ENCODE results near the gene SMAD3.

SMAD3 gene

DNA sequence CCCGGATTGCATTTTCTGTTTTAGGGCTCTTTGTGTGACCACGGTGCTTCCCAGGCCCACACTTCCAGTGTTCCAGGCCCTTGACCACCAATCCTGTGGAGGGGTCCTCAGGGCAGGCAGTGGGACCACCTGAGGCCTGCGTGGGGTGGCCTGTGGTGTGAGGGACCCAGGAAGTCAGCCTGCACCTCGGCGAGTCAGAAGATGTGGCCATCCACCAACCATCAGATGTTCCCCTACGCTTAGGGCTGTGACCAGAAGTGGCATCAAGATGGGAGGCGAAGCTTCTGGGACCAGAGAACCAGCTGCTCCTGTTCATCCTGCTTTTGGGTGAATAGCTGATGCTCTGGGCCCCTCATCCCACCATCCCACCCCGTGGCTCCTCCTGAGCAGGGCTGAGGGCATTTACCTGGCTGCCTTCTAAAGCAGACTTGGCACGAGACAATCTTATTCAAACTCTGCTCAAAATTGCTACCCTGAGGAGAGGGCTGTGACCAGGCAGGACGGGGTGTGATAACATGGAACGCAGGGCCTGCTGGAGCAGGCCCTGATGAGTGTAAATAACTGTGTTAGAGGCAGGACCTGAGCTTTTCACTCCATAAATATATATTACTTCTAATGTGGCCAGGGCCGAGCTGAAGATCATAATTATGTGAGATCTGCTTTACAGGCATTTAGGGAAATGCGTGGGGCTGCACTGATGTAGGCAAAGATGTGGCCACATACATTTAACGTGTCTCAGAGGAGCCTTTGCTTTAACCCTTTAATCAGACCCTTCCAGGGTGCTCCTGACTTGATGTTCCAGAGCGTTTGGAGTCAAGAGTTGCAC, 28.8 kb downstream of the SMAD3 start:
- in situ Hi-C loops (cut with HindIII; ENCODE audit: low sequenced_read_pairs): no loop called here

DNA sequence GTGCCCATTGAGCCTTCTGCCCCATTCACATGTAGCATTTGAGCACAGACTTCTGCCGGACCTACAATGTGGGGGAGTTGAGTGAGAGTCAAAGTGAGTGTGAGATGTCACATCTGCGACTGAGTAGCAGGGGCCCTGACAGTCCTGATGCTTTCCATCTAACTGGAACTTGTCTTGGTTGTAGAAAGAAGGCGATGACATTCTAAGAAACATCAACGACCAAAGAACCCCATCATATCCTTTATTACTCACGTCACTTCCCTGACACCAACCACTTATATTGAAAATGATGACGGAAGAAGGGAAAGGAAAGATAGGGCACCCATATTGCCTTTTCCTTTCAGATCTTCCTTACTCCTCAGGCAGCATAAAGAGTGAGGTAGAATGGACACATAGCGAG, 30.5 kb downstream of the SMAD3 start:
- in situ Hi-C loops (cut with HindIII; ENCODE audit: low sequenced_read_pairs): no loop called here

DNA sequence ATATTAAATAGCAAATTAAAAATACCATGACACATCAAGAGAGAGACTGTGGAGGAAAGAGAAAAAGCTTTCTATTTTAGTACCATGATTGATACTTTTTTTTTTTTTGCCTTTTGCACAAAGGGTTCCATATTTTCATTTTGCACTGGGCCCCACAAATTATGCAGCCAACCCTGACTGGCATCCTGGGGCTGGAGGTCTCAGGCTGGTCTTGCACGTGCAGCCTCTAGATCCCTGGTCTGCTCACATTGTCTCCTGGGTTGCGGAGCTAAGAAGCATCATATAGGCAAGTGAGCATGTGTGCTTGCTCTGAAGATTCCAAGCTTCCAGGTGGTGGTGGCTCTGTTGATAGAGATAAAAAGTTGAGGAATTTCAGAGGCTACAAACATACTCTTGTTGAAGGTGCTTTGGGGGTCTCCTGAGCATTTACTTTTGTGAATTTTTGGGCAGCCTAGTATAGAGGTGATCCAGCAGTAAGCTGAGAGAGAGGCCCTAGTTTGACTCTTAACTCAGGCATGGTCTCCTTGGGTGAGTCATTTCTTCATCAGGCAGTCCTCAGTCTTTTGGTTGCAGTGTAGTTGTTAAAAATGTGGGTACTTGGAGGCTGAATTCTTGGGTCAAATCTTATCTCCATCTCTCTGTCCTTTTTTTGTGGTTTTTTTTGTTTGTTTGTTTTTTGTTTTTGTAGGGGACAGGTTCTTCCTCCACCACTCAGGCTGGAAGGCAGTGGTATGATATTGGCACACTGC, 31.3 kb downstream of the SMAD3 start:
- in situ Hi-C loops (cut with HindIII; ENCODE audit: low sequenced_read_pairs): no loop called here

DNA sequence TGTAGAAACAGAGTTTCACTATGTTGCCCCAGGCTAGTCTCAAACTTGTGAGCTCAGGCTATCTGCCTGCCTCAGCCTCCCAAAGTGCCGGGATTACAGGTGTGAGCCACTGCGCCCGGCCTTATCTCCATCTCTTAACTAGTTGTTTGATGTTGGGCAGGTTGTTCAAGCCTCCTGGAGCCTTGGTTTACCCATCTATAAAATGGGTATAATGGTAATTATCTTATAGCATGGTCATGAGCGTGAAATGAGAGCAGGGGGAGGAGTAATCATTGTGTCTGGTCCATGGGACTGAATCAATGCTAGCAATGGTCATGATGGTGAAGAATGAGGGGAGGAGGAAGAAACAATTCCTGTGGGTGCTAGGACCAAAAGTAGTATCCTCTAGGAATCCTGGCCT, 32.0 kb downstream of the SMAD3 start:
- in situ Hi-C loops (cut with HindIII; ENCODE audit: low sequenced_read_pairs): no loop called here

DNA sequence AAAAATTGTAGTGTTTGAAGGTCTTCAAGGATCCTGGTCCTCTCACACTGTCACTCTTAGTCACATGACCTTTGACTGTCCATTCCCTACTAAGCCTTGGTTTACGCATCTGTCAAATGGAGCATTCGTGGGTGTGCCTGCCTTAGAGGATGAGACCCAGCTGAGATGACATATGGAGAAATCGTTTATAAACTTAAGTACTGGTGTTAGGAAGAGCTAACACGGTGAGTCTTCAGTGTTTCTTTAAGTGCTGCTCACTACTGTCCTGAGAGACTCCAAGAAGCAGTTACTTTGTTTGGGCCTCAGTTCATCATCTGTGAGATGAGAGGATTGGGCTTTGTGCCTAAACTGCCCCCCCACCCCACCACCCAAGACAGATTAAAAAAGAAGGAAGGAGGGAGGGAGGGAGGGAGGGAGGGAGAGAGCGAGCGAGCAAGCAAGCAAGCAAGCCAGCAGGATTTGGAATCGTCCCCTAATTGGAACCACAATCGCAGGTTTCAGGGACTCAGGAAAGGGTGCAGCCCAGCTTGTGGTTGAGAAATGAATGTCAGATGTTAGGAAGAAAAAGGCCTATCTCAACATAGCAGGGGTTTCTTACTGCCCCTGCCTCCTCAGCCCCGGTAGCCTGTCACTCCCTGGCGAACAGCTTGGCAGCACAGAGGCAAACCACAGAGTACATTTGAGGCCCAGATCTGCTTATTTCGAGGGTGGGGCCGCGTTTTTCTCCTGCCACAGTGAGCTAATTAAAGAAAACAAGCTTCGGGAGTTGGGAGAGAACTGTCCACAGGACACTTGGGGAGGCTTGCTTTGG, 32.7 kb downstream of the SMAD3 start:
- in situ Hi-C loops (cut with HindIII; ENCODE audit: low sequenced_read_pairs): no loop called here

DNA sequence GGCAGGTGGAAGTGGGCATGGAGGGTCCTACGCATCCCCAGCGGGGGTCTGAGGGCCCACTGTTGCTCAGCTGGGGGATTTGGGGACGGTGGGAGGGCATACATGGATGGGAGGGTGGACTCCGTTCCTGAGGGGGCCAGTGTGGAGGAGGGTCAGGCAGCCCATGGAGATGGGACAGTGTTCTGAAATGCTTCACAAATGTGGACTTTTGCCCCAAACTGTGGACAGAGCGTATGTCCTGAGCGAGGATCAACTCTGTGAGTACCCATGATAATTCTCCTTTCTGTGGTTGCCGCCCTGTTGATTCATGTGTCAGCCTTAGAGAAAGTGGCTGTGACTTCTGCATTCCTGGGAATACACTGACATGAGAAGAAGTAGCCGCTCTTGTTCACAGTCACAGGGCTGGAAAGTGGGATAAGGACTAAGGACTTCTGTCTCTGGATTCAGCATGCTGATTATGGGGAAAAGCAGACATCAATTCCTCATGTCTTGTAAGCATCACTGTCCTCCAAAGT, 33.4 kb downstream of the SMAD3 start:
- in situ Hi-C loops (cut with HindIII; ENCODE audit: low sequenced_read_pairs): no loop called here

DNA sequence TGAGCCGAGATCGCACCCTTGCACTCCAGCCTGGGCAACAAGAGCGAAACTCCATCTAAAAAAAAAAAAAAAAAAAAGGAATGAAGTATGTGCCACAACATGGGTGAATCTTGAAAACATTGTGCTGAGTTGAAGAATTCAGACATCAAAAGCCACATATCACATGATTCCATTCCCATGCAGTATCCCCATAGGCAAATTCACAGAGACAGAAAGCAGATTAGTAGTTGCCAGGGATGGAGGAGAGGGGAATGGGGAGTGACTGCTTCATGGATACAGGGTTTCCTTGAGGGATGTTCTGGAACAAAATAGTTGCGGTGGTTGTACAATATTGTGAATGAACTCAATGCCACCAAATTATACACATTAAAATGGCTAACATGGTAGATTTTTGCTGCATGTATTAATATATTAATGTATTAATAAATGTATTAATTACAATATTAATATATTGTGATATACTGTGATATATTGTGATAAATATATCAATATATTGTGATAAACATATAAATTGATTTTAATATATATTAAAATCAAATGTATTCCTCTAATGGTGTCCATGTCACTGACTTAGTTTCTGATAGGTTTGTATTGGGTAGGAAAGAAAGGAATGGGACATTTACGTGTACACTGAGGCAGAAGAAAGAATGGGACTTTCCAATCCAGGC, 34.9 kb downstream of the SMAD3 start:
- in situ Hi-C loops (cut with HindIII; ENCODE audit: low sequenced_read_pairs): no loop called here

DNA sequence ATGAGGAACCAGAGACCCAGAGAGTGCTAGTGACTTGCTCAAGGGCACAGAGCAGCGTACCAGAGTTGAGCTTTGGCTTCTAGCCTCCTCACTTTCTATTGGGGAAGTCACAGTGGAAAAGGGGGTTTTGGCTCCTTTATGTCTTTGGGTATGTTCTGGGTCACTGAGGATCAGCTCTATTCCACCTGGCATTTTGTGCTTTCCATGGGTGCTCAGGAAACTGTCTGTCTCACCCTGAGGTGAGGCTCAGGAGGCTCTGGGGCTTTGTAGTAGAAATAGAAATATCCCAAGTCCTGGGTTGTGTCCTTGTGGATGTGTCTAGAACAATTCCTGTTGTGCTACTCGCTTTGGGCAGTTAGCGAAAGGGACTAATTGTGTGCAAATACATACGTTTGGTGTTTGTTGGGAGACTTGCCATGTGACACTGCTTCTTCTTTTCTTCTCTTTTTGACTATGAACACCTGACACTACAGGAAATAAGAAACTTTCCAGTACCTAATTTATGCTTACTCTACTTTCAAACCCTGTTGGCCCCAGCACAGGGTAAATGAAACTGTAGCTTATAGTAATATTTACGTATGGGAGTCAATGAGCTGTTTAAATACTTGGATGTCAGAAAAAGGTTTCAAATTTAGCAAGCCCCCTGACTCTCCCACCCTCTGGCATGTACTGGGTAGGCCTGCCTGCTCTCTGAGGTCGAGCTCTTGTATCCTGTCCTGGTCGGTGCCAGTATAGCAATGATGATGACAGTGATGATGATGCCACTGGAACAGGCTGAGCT, 35.6 kb downstream of the SMAD3 start:
- in situ Hi-C loops (cut with HindIII; ENCODE audit: low sequenced_read_pairs): no loop called here

DNA sequence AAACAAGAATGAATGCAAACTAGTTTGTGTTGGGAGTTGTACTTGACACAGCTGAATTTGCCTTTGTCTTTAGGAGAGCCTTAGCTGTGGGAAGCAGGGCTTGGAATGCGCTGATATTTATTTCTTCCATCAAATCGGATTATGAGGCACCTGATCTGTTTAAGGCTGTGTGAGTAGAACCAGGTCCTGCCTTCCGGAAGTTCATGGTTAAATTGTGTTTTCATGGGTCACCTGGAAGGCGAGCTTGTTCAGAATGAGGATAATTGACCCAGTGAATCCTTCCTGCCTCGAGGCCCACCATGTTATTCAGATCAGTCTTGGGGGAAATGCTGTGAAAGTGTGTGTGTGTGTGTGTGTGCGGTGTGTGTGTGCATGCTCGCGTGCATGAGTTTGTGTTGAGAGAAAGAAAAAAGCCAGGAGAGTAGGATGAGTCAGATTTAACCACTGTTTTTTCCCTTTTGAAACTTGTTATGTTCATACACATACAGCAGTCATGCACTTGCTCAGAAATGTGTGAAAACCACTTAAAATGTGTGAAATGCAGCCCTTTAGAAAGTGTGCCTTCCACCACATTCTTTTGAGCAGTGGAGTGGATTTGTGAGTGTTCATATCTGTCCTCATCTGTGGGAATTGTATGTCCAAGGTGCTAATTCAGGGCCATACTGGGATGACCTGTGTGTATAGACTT, 36.7 kb downstream of the SMAD3 start:
- in situ Hi-C loops (cut with HindIII; ENCODE audit: low sequenced_read_pairs): no loop called here

DNA sequence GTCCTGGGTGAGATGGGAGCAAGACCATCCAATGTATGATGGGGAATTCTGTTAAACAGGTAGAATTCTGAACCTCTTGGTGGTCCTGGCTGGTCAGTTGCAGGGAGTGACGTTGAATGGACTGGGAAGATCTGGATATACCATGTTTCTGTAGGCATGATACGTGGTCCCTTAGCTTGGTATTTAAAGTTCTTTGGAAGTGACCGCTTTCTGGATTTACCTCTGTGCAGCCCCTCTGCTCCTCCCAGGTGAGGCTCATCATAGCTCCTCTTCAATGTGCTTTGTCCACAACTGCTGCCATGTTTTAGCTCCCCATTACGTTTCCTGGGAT, 37.2 kb downstream of the SMAD3 start:
- in situ Hi-C loops (cut with HindIII; ENCODE audit: low sequenced_read_pairs): no loop called here

DNA sequence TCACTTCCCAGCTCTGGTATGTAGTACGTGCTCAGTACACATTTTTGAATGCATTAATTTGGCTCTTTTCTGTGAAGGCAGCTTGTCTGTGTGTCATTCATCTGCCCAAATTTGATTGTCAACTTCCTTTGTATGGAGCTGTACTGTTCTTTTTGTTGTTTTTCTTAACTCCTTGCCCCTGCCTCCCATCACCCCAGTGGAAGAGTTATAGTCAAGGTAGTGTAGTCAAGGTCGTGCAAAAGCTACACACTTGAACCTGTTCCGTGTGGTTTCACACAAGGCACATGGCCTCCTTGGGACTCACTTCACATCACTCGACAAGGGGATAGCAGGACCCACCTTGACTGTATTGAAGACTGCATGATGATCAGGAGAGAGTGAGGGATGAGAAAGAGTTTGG, 37.6 kb downstream of the SMAD3 start:
- in situ Hi-C loops (cut with HindIII; ENCODE audit: low sequenced_read_pairs): no loop called here

DNA sequence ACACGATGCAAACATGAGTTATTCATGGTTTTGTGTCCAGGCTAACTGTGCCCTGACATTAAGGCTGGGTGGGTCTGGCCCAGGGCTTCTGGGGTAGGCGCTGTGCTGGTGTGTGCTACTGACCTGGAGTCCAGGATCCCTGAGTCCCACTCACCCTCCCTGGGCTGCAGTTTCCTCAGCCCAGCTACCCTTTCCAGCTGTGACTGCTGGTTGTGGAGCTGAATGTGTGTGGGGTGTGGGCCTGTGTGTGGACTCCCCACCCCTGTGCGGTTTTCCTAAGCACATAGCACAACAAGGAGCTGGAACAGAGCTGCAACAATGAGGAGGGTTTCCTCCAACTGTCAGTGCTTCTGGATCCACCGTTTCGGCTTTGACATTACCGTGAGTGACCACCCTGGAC, 38.0 kb downstream of the SMAD3 start:
- in situ Hi-C loops (cut with HindIII; ENCODE audit: low sequenced_read_pairs): no loop called here

DNA sequence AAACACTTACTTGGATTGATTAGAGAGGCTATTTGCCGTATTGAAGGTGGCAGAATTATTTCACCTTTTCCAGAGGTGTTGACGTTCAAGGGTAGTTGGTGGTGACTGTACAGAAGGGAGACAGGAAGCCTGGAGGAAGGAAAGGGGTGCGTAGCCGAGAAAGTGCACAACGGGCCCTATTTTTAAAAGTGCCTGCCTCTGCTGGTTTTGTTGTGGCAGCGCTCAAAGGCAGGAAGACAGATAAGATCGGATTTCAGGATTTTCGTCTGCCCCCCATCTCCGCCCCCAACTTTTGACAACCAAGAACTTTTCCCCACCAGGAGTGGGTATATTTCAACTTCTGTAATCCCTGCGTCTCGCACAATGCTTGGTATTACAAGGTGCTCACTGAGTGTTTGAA, 38.5 kb downstream of the SMAD3 start:
- in situ Hi-C loops (cut with HindIII; ENCODE audit: low sequenced_read_pairs): no loop called here

DNA sequence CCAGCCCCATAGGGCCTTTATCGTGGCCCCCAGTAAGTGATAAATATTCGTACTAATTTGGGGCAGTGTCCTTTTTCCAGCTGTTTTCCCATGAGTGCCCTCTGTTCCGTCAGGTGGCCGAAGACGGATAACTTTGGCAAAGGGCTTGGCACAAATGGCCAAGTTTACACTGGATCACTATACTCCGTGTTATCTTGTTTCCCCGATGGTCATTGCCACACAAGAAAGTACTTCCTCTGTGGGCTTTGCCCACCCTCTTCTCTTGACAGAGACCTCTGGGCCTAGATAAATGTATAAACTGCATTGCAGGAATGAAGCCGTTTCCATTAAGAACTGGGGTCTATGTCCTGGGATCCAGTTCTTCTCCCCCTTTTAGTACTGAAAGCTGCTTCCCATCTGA, 39.1 kb downstream of the SMAD3 start:
- in situ Hi-C loops (cut with HindIII; ENCODE audit: low sequenced_read_pairs): no loop called here

DNA sequence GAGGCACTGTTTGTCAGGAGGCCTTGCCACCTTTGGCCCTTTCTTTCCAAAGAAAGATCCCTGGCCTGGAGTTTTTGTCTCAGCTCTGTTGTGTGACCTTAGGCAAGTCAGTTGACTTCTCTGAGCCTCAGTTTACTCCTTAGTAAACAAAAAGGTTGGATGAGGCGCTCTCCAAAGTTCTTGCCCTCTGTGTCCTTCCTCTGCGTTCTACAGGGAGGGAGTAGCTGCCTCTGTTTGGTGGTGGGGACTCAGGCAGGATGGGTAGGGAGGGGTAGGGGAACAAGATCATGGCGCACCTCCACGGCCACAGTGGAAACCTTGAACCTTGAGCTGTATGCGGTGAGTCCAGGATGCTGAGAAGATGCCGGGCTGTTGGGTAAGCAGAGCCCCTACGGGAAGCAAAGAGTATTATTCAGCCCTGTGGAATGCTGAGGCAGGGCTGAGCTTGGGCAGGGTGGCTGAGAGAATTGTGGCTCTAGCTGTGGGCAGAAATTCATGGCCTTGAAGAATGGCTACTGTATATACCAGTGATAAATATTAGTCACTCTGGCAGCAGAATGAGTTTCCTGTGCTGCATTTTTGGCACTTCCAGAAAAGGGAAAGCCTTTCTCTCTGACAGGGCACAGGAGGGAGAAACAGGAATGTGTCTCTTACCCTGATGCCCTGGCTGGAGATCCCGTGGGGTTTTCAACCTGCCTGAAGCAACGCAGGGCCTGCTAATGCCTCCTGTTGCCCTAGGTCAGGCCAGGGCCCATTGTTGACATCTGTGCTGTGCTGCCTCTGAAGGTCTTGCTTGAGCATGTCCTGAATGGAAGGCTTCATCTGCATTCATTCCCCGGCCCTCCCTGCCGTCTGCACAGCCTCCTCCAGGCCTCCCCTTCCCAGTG, 39.9 kb downstream of the SMAD3 start:
- in situ Hi-C loops (cut with HindIII; ENCODE audit: low sequenced_read_pairs): no loop called here

DNA sequence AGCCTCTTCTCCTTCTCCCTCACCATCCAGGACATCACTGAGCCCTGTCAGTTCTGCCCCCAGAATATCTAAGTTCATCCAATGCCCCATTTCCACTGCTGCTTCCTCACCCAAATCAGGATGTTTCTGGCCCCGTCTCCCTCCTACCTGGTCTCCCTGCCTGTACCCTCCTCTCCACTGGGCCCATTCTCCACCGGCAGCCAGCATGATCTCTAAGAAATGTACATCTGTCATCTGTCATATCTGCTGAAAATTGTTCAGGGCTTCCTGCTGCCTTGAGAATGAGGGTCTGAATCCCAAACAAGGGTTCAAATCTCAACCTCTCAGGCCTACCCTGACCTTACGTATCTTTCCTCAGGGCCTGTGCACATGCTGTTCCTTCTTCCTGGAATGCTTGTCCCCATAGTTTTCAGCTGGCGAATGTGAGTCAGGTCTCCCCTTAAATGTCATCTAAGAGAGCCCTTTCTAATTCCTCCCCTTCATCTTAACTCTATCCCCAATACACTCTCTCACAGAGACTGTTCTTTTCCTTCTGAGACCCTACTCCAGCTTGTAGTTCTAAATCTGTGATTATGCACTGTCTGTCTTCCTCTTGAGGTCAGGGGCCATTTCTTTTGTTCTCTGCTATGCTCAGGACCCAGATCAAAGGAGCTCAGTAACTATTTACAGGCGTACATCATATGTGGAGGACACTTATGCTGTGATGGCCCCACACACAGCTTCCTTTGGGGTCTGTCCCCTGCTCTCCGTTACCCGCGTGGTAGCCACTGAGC, 40.8 kb downstream of the SMAD3 start:
- in situ Hi-C loops (cut with HindIII; ENCODE audit: low sequenced_read_pairs): no loop called here

DNA sequence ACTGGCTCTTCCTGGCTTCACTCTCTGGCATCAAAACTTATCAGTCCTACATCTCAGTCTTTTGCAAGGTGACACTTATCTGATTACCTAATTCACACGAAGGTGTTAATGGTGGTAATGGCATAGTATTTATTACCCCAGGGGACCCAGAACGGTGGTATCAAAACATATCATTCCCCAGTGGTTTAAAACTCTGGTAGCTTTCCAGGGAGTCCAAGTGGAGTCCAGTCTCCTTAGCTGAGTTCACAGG, 41.3 kb downstream of the SMAD3 start:
- in situ Hi-C loops (cut with HindIII; ENCODE audit: low sequenced_read_pairs): no loop called here
